K562 treated with DMSO at 1 percent for 24 hours (cell line): Measurements from ENCODE around the gene RDX. TPM values are rescaled to one million over a fixed set of nuclear protein-coding genes. Genes with fewer than 3 reads are reported as not detected.

ENCODE experiments used
- total RNA-seq: library from RNA; unstranded; fragments of 300-600 nt; gene quantifications from 2 replicates; pipeline ENCODE4 v1.2.3, GENCODE V29; 2022; ENCODE audit warnings: low read depth; ENCODE audit not compliant: insufficient read depth

Gene RDX
- 34.8 and 44.1 TPM in 2 replicates for total RNA-seq

DNA sequence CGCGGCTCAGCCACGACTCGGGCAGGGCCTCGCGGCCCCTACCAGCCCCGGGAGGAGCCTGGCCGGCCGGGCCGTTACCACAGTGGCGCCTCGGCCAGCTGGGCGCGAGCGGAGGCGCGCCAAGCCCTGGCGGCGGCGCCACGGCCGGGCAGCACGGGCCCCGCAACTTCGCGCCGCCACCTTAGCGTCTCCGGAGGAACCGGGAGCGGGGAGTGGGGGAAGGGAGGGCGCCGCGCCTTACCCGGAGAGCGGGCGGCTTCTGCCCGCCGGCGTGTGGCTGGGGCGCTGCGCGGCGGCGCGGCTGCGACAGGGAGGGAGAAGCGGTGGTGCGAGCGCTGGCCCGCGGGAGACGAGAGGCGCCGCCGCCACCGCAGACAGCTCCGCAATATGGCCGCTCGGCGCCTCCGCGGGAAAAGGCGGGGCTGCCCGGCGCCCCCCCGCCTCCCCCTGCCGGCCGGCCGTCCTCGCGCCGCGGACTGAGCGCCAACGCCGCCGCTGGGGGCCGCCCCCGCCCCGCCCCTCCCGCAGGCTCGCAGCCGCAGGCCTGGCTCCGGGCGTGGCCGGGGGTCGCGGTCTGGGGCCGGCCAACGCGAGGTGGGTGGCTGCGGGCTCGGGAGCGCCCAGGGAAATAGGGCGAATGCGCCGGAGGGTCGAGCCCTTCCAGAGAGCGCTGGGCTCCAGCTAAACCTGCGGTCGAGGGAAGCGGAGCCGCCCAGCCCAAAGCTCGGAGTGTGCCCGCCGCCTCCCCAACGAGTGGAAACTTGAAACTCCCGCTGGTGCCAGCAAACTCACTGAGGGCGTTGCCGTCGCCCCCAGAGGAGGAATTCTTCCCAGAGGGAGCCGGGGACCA lies at the start of gene RDX:
Gene RDX, minus strand, starts transcription at position 389 of the 850 bp plus-strand sequence. CDS start 16,922 bp downstream, outside the sequence.

Other genes starting within 250 kb of the RDX start
- 1.2 and 1.3 TPM in 2 replicates for gene ZC3H12C, start 203.2 kb downstream of the RDX start, total RNA-seq
- gene FDX1, start 133.3 kb upstream of the RDX start, total RNA-seq: 10.3 and 11.7 TPM in 2 replicates